Measurements from ENCODE around the gene FRY.

FRY gene

DNA sequence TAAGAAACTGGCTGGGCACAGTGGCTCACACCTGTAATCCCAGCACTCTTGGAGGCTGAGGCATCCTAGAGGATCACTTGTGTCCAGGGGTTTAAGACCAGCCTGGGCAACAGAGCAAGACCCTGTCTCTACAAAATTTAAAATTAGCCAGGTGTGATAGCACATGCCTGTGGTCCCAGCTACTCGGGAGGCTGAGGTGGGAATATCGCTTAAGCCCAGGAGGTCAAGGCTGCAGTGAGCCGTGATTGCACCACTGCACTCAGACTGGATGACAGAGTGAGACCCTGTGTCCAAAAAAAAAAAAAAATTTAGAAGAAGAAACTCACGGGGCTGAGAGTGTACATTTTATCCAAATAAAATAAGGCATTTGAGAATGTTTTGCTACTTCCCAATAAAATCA lies 224.7 kb downstream of the FRY start:
- no peak for TF ChIP-seq CTCF (IDR thresholded peaks at IDR 0.05; ENCODE audit: control extremely low read depth, extremely low read depth, low read depth, missing control alignments)
- CTCF ChIA-PET, result interaction anchor here (3.9 kb wide), 1 partner anchor 10 kb away, joined by 33 read pairs; no protein-coding TSS in a partner anchor
- POLR2A ChIA-PET, result no interaction called here
- no peak for DNase-seq (ENCODE audit: extremely low spot score)

DNA sequence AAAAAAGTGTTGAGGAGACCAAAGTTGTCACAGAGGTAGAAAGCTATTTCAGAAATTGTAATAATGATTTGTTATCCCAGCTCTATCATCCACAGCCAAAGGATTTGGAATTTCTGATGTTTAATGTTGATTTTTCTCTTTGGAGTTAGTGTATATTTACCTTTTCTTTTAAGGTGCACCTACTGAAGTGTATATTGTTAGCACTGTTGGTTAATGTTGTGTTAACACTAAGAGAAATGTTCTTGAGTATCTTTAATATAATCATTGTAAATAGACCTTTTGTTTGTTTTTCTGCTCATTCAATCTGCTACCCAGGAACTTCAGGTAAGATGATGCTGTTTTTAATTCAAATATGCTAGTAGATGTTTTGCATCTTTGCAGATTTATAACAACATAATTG lies 226.1 kb downstream of the FRY start:
- CTCF ChIA-PET, result interaction anchor here (3.9 kb wide), 1 partner anchor 12 kb away, joined by 33 read pairs; no protein-coding TSS in a partner anchor
- POLR2A ChIA-PET, result no interaction called here
- TF ChIP-seq CTCF (IDR thresholded peaks at IDR 0.05; ENCODE audit: control extremely low read depth, extremely low read depth, low read depth, missing control alignments), result no peak
- DNase-seq (ENCODE audit: extremely low spot score), result no peak

GRCh38 chr13:32259116-32259515 lies 227.5 kb downstream of the FRY start:
- ChIA-PET POLR2A (no interaction called here), CTCF (interaction anchor here (2.4 kb wide), 1 partner anchor 10 kb away, joined by 9 read pairs; no protein-coding TSS in a partner anchor)
- no peak for TF ChIP-seq CTCF (IDR thresholded peaks at IDR 0.05; ENCODE audit: control extremely low read depth, extremely low read depth, low read depth, missing control alignments)
- no peak for DNase-seq (ENCODE audit: extremely low spot score)

DNA sequence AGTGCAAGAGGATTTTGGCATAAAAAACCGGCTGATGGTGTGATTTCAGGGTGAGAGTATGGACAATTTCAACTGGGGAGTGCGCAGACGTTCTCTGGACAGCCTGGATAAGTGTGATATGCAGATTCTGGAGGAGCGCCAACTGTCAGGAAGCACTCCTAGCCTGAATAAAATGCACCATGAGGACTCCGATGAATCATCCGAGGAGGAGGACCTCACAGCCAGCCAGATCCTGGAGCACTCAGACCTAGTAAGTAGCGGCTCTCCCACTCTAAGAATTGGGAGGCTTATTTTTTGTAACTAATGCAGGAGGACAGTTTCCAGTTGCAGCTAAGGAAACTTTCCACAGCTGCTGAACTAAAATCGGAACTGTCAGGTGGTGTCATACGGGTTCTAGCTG lies 230.0 kb downstream of the FRY start:
- no peak for DNase-seq (ENCODE audit: extremely low spot score)
- TF ChIP-seq CTCF (IDR thresholded peaks at IDR 0.05; ENCODE audit: control extremely low read depth, extremely low read depth, low read depth, missing control alignments), result no peak
- ChIA-PET CTCF (interaction anchor here (0.9 to 2.9 kb wide), 3 partner anchors 15 to 34 kb away, joined by 3 to 17 read pairs (median 3); no protein-coding TSS in a partner anchor), POLR2A (no interaction called here)

- POLR2A ChIA-PET, result no interaction called here
- no peak for DNase-seq (ENCODE audit: extremely low spot score)
- TF ChIP-seq CTCF (IDR thresholded peaks at IDR 0.05; ENCODE audit: control extremely low read depth, extremely low read depth, low read depth, missing control alignments), result no peak
- CTCF ChIA-PET, result interaction anchor here (2.9 kb wide), 1 partner anchor 16 kb away, joined by 17 read pairs; no protein-coding TSS in a partner anchor
These were observed 230.6 kb downstream of the FRY start for GRCh38 chr13:32262165-32262564.

DNA sequence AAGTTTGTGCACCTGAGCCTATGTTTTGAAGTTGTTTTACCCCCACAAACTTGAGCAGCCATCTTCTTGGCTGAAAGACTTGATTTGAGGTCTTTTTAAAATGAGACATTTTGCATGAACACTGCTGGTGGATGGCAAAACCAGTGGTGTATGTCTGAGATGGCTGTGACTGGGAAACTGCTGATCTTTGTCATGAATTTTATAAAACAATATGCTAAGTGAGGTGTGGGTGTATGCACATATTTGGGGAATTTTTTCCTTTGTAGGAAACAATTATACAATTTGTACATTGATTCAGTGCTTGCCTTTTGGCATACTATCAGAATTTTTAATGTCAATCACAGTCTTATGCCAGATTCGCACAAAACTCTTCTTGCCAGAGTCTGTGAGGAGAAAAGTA lies 231.0 kb downstream of the FRY start:
- ChIA-PET POLR2A (no interaction called here), CTCF (interaction anchor here (2.9 kb wide), 1 partner anchor 16 kb away, joined by 17 read pairs; no protein-coding TSS in a partner anchor)
- no peak for DNase-seq (ENCODE audit: extremely low spot score)
- TF ChIP-seq CTCF (IDR thresholded peaks at IDR 0.05; ENCODE audit: control extremely low read depth, extremely low read depth, low read depth, missing control alignments), result no peak

Measured in GM10248 (cell line).